GM12891 (cell line): ENCODE data around the gene HYCC2.

Experiments used
- POLR2A ChIP-seq: IDR thresholded peaks from 2 replicates; pipeline ENCODE4 v1.6.1; 2011; ENCODE audit warnings: low read depth, low read length, control low read depth
- POLR2AphosphoS5 ChIP-seq: IDR thresholded peaks from 2 replicates; pipeline ENCODE4 v1.6.1; 2011; ENCODE audit warnings: low read depth, low read length, control low read depth
- SPI1 ChIP-seq: IDR thresholded peaks from 2 replicates; pipeline ENCODE4 v1.6.1; 2011; ENCODE audit warnings: low read depth, low read length, control low read depth
- TAF1 ChIP-seq: IDR thresholded peaks from 2 replicates; pipeline ENCODE4 v1.6.1; 2011; ENCODE audit warnings: low read depth, low read length, control low read depth

DNA sequence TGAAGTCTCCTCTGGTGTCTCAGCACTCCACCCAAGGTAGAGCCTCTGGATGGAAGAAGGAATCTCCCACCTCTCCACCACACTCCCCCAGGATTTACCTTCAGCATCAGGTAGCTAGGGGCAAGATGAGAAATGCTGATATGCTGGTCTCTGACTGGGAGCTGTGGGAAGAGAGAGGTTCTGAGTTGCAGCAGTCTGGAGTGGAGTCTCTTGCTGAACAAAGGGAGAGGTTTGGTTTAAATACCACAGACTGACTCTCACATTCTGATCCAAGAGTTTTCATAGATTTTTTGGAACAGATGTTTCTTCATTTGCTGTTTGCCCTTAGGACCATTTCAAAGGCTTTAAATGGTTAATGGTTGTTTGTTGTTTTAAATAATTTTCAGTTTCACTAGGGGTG lies 43.4 kb upstream of the HYCC2 start:
- TF ChIP-seq POLR2AphosphoS5, result no peak
- TF ChIP-seq POLR2A, result no peak
- no peak for TF ChIP-seq TAF1
- no peak for TF ChIP-seq SPI1
